NCI-H82 (cell line): ENCODE results near the gene FOXF2.

ENCODE experiments used
- DNase-seq: peaks from one replicate; lab custom pipeline; 2025; lab: John Stamatoyannopoulos, UW

Gene FOXF2

GRCh38 chr6:1390946-1391799, 1.8 kb downstream of the FOXF2 start:
- DNase-seq = peak; percentile 25

- peak; percentile 19 for DNase-seq
Observed at GRCh38 chr6:1391800-1392309, 2.5 kb downstream of the FOXF2 start.

- no peak for DNase-seq
Observed at GRCh38 chr6:1392813-1393640, 3.7 kb downstream of the FOXF2 start.

- no peak for DNase-seq
Observed at GRCh38 chr6:1393641-1394283, 4.4 kb downstream of the FOXF2 start.

GRCh38 chr6:1394514-1395463, 5.4 kb downstream of the FOXF2 start:
- peak; percentile 45 for DNase-seq

- no peak for DNase-seq
Observed at GRCh38 chr6:1395506-1395905, 6.1 kb downstream of the FOXF2 start.

GRCh38 chr6:1395941-1396908, 6.8 kb downstream of the FOXF2 start:
- no peak for DNase-seq

- peak; percentile 78 for DNase-seq
Observed at GRCh38 chr6:1396952-1397868, 7.8 kb downstream of the FOXF2 start.

- no peak for DNase-seq
Observed at GRCh38 chr6:1399085-1399780, 9.9 kb downstream of the FOXF2 start.

GRCh38 chr6:1400126-1400850, 10.9 kb downstream of the FOXF2 start:
- DNase-seq = peak; percentile 26

GRCh38 chr6:1402369-1402768, 13.0 kb downstream of the FOXF2 start:
- no peak for DNase-seq

- no peak for DNase-seq
Observed at GRCh38 chr6:1402868-1403267, 13.5 kb downstream of the FOXF2 start.

GRCh38 chr6:1403851-1404712, 14.7 kb downstream of the FOXF2 start:
- no peak for DNase-seq

- DNase-seq = no peak
Observed at GRCh38 chr6:1404713-1405098, 15.3 kb downstream of the FOXF2 start.

- no peak for DNase-seq
Observed at GRCh38 chr6:1405221-1405620, 15.8 kb downstream of the FOXF2 start.

GRCh38 chr6:1406306-1407072, 17.1 kb downstream of the FOXF2 start:
- DNase-seq = peak; percentile 8
